ENCODE results near the gene PGBD1.

PGBD1 gene

GRCh38 chr6:28258877-28259777, 22.2 kb upstream of the PGBD1 start, which contains the start of gene NKAPL:
Gene NKAPL, plus strand, starts transcription at chr6:28259297. Its CDS starts 75 bp downstream, at chr6:28259372.
- H2AFZ ChIP-seq (ENCODE audit: low read depth, low read length, severe bottlenecking) = no peak within 1 kb of the TSS

DNA sequence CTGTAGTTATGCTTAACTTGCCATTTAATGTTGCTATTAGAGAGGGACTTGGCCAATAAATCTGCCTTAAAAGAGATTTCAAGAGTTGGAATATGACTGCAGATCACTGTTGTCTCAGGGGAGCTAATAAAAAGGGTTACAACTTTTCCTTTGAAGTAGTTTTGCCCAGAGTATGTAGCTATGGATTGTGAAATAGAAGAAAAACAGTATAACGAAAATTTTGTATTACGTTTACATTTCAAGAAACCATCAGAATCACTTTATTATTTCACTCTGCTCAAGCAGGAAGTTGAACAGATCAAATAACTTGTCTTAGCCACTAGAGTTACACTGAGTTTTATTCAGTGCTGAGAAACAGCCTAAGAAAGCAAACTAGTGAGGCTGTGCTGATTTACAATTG, 17.4 kb upstream of the PGBD1 start:
- Histone ChIP-seq H2AFZ (ENCODE audit: low read depth, low read length, severe bottlenecking) (no peak overlapping the region), H3K9me3 (ENCODE audit: insufficient read depth, low read length) (no peaks in the 10 kb centered on the region), H3K4me2 (ENCODE audit: low read depth, low read length, poor library complexity, severe bottlenecking) (no peak overlapping the region), H3K4me3 (ENCODE audit: insufficient read depth, low read length, poor library complexity, severe bottlenecking) (no peak overlapping the region), H4K20me1 (ENCODE audit: low read depth, low read length) (no peaks in the 10 kb centered on the region), H3F3A (ENCODE audit: insufficient read depth) (peaks cover 4% of the 10 kb centered on the region; the same call in 1 of the 2 replicates), H3K79me2 (ENCODE audit: insufficient read depth, low read length) (no peaks in the 10 kb centered on the region), H3K27me3 (ENCODE audit: low read length) (no peaks in the 10 kb centered on the region), H3K27ac (ENCODE audit: low read depth, low read length) (no peak overlapping the region), H3K9me2 (replicated peaks; ENCODE audit: insufficient read depth, low read length) (no peaks in the 10 kb centered on the region), H3K36me3 (ENCODE audit: low read length) (no peaks in the 10 kb centered on the region), H3K9ac (ENCODE audit: low read length) (no peak overlapping the region)
- no peak for TF ChIP-seq EZH2phosphoT487 (conservative IDR thresholded peaks at IDR 0.05; ENCODE audit: low read length)
- TF ChIP-seq, protein P1, sequence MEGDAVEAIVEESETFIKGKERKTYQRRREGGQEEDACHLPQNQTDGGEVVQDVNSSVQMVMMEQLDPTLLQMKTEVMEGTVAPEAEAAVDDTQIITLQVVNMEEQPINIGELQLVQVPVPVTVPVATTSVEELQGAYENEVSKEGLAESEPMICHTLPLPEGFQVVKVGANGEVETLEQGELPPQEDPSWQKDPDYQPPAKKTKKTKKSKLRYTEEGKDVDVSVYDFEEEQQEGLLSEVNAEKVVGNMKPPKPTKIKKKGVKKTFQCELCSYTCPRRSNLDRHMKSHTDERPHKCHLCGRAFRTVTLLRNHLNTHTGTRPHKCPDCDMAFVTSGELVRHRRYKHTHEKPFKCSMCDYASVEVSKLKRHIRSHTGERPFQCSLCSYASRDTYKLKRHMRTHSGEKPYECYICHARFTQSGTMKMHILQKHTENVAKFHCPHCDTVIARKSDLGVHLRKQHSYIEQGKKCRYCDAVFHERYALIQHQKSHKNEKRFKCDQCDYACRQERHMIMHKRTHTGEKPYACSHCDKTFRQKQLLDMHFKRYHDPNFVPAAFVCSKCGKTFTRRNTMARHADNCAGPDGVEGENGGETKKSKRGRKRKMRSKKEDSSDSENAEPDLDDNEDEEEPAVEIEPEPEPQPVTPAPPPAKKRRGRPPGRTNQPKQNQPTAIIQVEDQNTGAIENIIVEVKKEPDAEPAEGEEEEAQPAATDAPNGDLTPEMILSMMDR (IDR thresholded peaks at IDR 0.05; ENCODE audit: insufficient read depth, low read length, poor library complexity, severe bottlenecking) = no peak

More at GRCh38 chr6:28258877-28259777, 22.2 kb upstream of the PGBD1 start, which contains the start of gene NKAPL:
- no peak within 1 kb of the TSS for H3K4me2 ChIP-seq (ENCODE audit: low read depth, low read length, poor library complexity, severe bottlenecking)
- no peaks in the 10 kb centered on the region for H3K36me3 ChIP-seq (ENCODE audit: low read length)
- H3F3A ChIP-seq (ENCODE audit: insufficient read depth) = peaks cover under 1% of the 10 kb centered on the region; the same call in 1 of the 2 replicates
- H3K27ac ChIP-seq (ENCODE audit: low read depth, low read length) = no peak within 1 kb of the TSS
- no peaks in the 10 kb centered on the region for H3K27me3 ChIP-seq (ENCODE audit: low read length)
- H4K20me1 ChIP-seq (ENCODE audit: low read depth, low read length) = no peaks in the 10 kb centered on the region
- H3K4me3 ChIP-seq (ENCODE audit: insufficient read depth, low read length, poor library complexity, severe bottlenecking) = no peak within 1 kb of the TSS
- TF ChIP-seq, protein P1 (IDR thresholded peaks at IDR 0.05; ENCODE audit: insufficient read depth, low read length, poor library complexity, severe bottlenecking) = no peak
- TF ChIP-seq EZH2phosphoT487 (conservative IDR thresholded peaks at IDR 0.05; ENCODE audit: low read length) = no peak
- H3K79me2 ChIP-seq (ENCODE audit: insufficient read depth, low read length) = no peaks in the 10 kb centered on the region
- no peaks in the 10 kb centered on the region for H3K9me2 ChIP-seq (replicated peaks; ENCODE audit: insufficient read depth, low read length)
- no peaks in the 10 kb centered on the region for H3K9me3 ChIP-seq (ENCODE audit: insufficient read depth, low read length)
- no peak within 1 kb of the TSS for H3K9ac ChIP-seq (ENCODE audit: low read length)

GRCh38 chr6:28264834-28265401, 16.5 kb upstream of the PGBD1 start:
- TF ChIP-seq, protein P1 (IDR thresholded peaks at IDR 0.05; ENCODE audit: insufficient read depth, low read length, poor library complexity, severe bottlenecking) = no peak
- TF ChIP-seq EZH2phosphoT487 (conservative IDR thresholded peaks at IDR 0.05; ENCODE audit: low read length) = no peak
- Histone ChIP-seq H4K20me1 (ENCODE audit: low read depth, low read length) (no peaks in the 10 kb centered on the region), H2AFZ (ENCODE audit: low read depth, low read length, severe bottlenecking) (no peak overlapping the region)

More at GRCh38 chr6:28264834-28265401, 16.5 kb upstream of the PGBD1 start:
- Histone ChIP-seq H3K79me2 (ENCODE audit: insufficient read depth, low read length) (no peaks in the 10 kb centered on the region), H3K27ac (ENCODE audit: low read depth, low read length) (no peak overlapping the region), H3K9me2 (replicated peaks; ENCODE audit: insufficient read depth, low read length) (no peaks in the 10 kb centered on the region), H3K4me2 (ENCODE audit: low read depth, low read length, poor library complexity, severe bottlenecking) (no peak overlapping the region), H3K9me3 (ENCODE audit: insufficient read depth, low read length) (no peaks in the 10 kb centered on the region), H3K4me3 (ENCODE audit: insufficient read depth, low read length, poor library complexity, severe bottlenecking) (no peak overlapping the region), H3K27me3 (ENCODE audit: low read length) (no peaks in the 10 kb centered on the region), H3K36me3 (ENCODE audit: low read length) (no peaks in the 10 kb centered on the region), H3F3A (ENCODE audit: insufficient read depth) (peaks cover 4% of the 10 kb centered on the region; the same call in 1 of the 2 replicates), H3K9ac (ENCODE audit: low read length) (no peak overlapping the region)

Measured in SU-DHL-6 (cell line).